RKO (cell line): ENCODE results near the gene OPRL1.

Experiments
- DNase-seq: peaks from one replicate; pipeline ENCODE4 v3.0.0-alpha.2; 2016; ENCODE audit warnings: low spot score

The OPRL1 gene

GRCh38 chr20:64080013-64080812 is at the start of gene OPRL1:
Gene OPRL1 (plus strand): TSS chr20:64080082. CDS start chr20:64092721, 12,639 bp downstream.
- DNase-seq, result peak; percentile 58

- DNase-seq, result no peak
Observed at GRCh38 chr20:64030371-64031134, 49.3 kb upstream of the OPRL1 start.

- DNase-seq, result no peak
Observed at GRCh38 chr20:64031822-64032314, 48.0 kb upstream of the OPRL1 start.

GRCh38 chr20:64032706-64033624 is 46.9 kb upstream of the OPRL1 start:
- no peak for DNase-seq

- no peak for DNase-seq
Observed at GRCh38 chr20:64033981-64034493, 45.8 kb upstream of the OPRL1 start.

GRCh38 chr20:64035066-64035932 is 44.6 kb upstream of the OPRL1 start:
- no peak for DNase-seq

GRCh38 chr20:64035933-64036345 is 43.9 kb upstream of the OPRL1 start, which contains the start of gene C20orf204:
Gene C20orf204 (plus strand): TSS chr20:64036182. CDS start chr20:64036324, 142 bp downstream.
- DNase-seq, result no peak

GRCh38 chr20:64036346-64037198 is 43.3 kb upstream of the OPRL1 start:
- DNase-seq, result no peak

GRCh38 chr20:64037199-64037497 is 42.7 kb upstream of the OPRL1 start:
- no peak for DNase-seq

- peak; percentile 23 for DNase-seq
Observed at GRCh38 chr20:64037498-64038213, 42.2 kb upstream of the OPRL1 start.

- no peak for DNase-seq
Observed at GRCh38 chr20:64038224-64038564, 41.7 kb upstream of the OPRL1 start.

GRCh38 chr20:64038565-64039292 is 41.2 kb upstream of the OPRL1 start:
- peak; percentile 38 for DNase-seq

- no peak for DNase-seq
Observed at GRCh38 chr20:64039293-64040160, 40.4 kb upstream of the OPRL1 start.

- no peak for DNase-seq
Observed at GRCh38 chr20:64040231-64041039, 39.4 kb upstream of the OPRL1 start.

GRCh38 chr20:64041040-64041780 is 38.7 kb upstream of the OPRL1 start:
- DNase-seq, result no peak

- DNase-seq, result no peak
Observed at GRCh38 chr20:64041781-64042053, 38.2 kb upstream of the OPRL1 start.
